K562 (cell line): ENCODE results near the gene STX1B. TPM values are rescaled to one million over a fixed set of nuclear protein-coding genes. Genes with fewer than 3 reads are reported as not detected.

Experiments used
- CEBPG ChIP-seq, 3 experiments: fragments of 200-800 bp in 1 of 3; sonication (Bioruptor generic) in 1 of 3; sonication (generic) in 1 of 3; formaldehyde crosslinking in 1 of 3; IDR thresholded peaks in 2 of 3; conservative IDR thresholded peaks in 1 of 3; 2 replicates each; pipeline versions ENCODE4 v1.6.1 to v1.8.0; 2016 to 2022; ENCODE audit warnings: missing compliant biosample characterization in 2 of 3, missing genetic modification characterization in 2 of 3, mild to moderate bottlenecking in 1 of 3, missing genetic modification reagents in 1 of 3
- CHD1 ChIP-seq: fragments of 200-600 bp; sonication (generic); IDR thresholded peaks from one replicate; pipeline ENCODE4 v1.6.1; 2012; ENCODE audit warnings: mild to moderate bottlenecking, moderate library complexity, low read length, inconsistent platforms
- ETS2 ChIP-seq: IDR thresholded peaks from 2 replicates; pipeline ENCODE4 v1.6.1; 2016; ENCODE audit warnings: borderline replicate concordance, missing genetic modification characterization, mild to moderate bottlenecking, moderate library complexity, missing compliant biosample characterization; ENCODE audit not compliant: poor library complexity, severe bottlenecking
- FOXJ2 ChIP-seq: fragments of 200-800 bp; sonication (Bioruptor generic); IDR thresholded peaks from 2 replicates; pipeline ENCODE4 v1.6.1; 2016; ENCODE audit warnings: missing genetic modification characterization, missing compliant biosample characterization
- NBN ChIP-seq: fragments of 450-650 bp; IDR thresholded peaks from 2 replicates; pipeline ENCODE4 v1.6.1; 2016; ENCODE audit warnings: low read depth, mild to moderate bottlenecking
- PML ChIP-seq: IDR thresholded peaks from 2 replicates; pipeline ENCODE4 v1.6.1; 2012; ENCODE audit warnings: low read length, inconsistent platforms
- RAD21 ChIP-seq, 2 experiments: fragments of 250-450 bp in 1 of 2; fragments of 450-650 bp in 1 of 2; sonication (Bioruptor Pico) in 1 of 2; formaldehyde crosslinking in 1 of 2; IDR thresholded peaks in 1 of 2; conservative IDR thresholded peaks in 1 of 2; 2 replicates each; pipeline versions ENCODE4 v1.4.0 to v1.8.0; 2020 to 2022; ENCODE audit warnings: mild to moderate bottlenecking in 2 of 2, moderate library complexity in 1 of 2
- SMARCB1 ChIP-seq: IDR thresholded peaks from 2 replicates; pipeline ENCODE4 v1.6.1; 2011; ENCODE audit warnings: improper control_type of control experiment, low read depth; ENCODE audit not compliant: insufficient read length
- SMC3 ChIP-seq: conservative IDR thresholded peaks from 2 replicates; pipeline ENCODE4 v1.6.1; 2011; ENCODE audit warnings: low read depth, low read length, improper control_type of control experiment; ENCODE audit not compliant: insufficient read depth
- SPI1 ChIP-seq: IDR thresholded peaks from 2 replicates; pipeline ENCODE4 v1.6.1; 2011; ENCODE audit warnings: low read depth, low read length, control low read depth, borderline replicate concordance
- TAL1 ChIP-seq: fragments of 450-650 bp; IDR thresholded peaks from 2 replicates; pipeline ENCODE4 v1.6.1; 2016; ENCODE audit warnings: mild to moderate bottlenecking
- TCFL5 ChIP-seq: fragments of 250-450 bp; sonication (Bioruptor Pico); conservative IDR thresholded peaks from 2 replicates; pipeline ENCODE4 v1.6.1; 2021; ENCODE audit warnings: mild to moderate bottlenecking, moderate library complexity, matching md5 sums
- TSC22D4 ChIP-seq: fragments of 450-650 bp; IDR thresholded peaks from 2 replicates; pipeline ENCODE4 v1.6.1; 2016; ENCODE audit warnings: missing genetic modification characterization, missing biosample characterization, control low read depth
- XRCC5 ChIP-seq: fragments of 200-400 bp; formaldehyde crosslinking; IDR thresholded peaks from 2 replicates; pipeline ENCODE4 v1.6.1; 2017; ENCODE audit warnings: low read depth, mild to moderate bottlenecking, low read length
- ZFX ChIP-seq: sonication (generic); formaldehyde crosslinking; IDR thresholded peaks from 2 replicates; pipeline ENCODE4 v1.8.0; 2022; ENCODE audit warnings: mild to moderate bottlenecking, missing genetic modification reagents, moderate library complexity
- ZNF143 ChIP-seq: sonication (generic); formaldehyde crosslinking; IDR thresholded peaks from 2 replicates; pipeline ENCODE4 v1.9.0; 2022; ENCODE audit warnings: mild to moderate bottlenecking, missing genetic modification reagents
- ZNF146 ChIP-seq: IDR thresholded peaks from one replicate; pipeline ENCODE4 v1.6.1; 2018; ENCODE audit warnings: missing compliant biosample characterization; ENCODE audit not compliant: unreplicated experiment
- polyA plus RNA-seq, 8 experiments: library from polyadenylated mRNA; depleted of rRNA in 4 of 8; stranded (reverse) in 5 of 8; unstranded in 3 of 8; fragments of >200 nt; fragmentation: Nextera tagmentation in 2 of 8; fragmentation: Illumina TruSeq in 1 of 8; extraction: Ambion mirVana in 2 of 8; extraction: Trizol in 1 of 8; gene quantifications; 2 replicates each; pipeline versions ENCODE4 v1.2.1 to v1.2.3, GENCODE V29; 2011 to 2014; ENCODE audit warnings: inconsistent platforms in 1 of 8, missing spikeins in 1 of 8
- total RNA-seq, 7 experiments: library from RNA; depleted of rRNA in 6 of 7; stranded (reverse); fragments of >200 nt in 6 of 7; fragmentation: Illumina TruSeq in 2 of 7; extraction: Trizol in 2 of 7; gene quantifications; 2 replicates each; pipeline versions ENCODE4 v1.2.1 to v1.2.3, GENCODE V29; 2011 to 2021; ENCODE audit warnings: low replicate concordance in 1 of 7
- TF ChIP-seq, protein P1 (sequence below): sonication (generic); formaldehyde crosslinking; IDR thresholded peaks from 2 replicates; pipeline ENCODE4 v1.8.0; 2023; ENCODE audit warnings: missing genetic modification reagents, mild to moderate bottlenecking, borderline replicate concordance
- TF ChIP-seq, protein P2 (sequence below): fragments of 250-450 bp; sonication (Bioruptor Pico); IDR thresholded peaks from 2 replicates; pipeline ENCODE4 v1.4.0; 2020
- TF ChIP-seq, protein P3 (sequence below), 2 experiments: fragments of 450-650 bp; IDR thresholded peaks; 2 replicates each; pipeline ENCODE4 v1.6.1; 2016

STX1B gene
- total and polyA plus RNA-seq, 9 of the 15 experiments (the other 6 are each of a cell fraction or from before 2014, with no cell fraction given) = 0.07 to 2.5 (median 0.86) TPM

DNA sequence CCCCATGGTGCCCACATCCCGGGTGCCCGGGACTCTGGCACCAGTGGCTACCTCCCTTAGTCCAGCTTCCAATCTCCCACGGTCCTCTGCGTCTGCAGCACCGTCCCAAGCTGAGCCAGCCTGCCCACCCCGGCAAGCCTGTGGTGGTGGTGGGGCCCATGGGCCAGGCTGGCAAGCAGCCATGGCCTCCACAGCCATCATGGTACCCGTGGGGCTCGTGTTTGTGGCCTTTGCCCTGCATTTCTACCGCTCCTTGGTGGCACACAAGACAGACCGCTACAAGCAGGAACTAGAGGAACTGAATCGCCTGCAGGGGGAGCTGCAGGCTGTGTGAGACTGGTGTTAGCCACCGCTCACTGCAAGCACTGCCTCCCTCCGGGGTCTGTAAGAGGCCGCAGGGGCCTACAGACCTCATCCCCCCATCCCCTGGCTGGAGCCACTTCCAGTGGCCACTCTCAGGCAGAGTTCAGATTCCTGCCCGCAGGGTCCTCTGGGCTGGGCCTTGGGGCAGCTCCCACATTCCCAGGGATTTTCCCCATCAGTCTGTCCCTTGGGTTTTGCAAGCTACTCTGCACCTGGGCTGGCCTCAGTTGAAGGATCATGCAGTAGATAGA is 56.8 kb downstream of the STX1B start (continued):
- TF ChIP-seq, protein P1, sequence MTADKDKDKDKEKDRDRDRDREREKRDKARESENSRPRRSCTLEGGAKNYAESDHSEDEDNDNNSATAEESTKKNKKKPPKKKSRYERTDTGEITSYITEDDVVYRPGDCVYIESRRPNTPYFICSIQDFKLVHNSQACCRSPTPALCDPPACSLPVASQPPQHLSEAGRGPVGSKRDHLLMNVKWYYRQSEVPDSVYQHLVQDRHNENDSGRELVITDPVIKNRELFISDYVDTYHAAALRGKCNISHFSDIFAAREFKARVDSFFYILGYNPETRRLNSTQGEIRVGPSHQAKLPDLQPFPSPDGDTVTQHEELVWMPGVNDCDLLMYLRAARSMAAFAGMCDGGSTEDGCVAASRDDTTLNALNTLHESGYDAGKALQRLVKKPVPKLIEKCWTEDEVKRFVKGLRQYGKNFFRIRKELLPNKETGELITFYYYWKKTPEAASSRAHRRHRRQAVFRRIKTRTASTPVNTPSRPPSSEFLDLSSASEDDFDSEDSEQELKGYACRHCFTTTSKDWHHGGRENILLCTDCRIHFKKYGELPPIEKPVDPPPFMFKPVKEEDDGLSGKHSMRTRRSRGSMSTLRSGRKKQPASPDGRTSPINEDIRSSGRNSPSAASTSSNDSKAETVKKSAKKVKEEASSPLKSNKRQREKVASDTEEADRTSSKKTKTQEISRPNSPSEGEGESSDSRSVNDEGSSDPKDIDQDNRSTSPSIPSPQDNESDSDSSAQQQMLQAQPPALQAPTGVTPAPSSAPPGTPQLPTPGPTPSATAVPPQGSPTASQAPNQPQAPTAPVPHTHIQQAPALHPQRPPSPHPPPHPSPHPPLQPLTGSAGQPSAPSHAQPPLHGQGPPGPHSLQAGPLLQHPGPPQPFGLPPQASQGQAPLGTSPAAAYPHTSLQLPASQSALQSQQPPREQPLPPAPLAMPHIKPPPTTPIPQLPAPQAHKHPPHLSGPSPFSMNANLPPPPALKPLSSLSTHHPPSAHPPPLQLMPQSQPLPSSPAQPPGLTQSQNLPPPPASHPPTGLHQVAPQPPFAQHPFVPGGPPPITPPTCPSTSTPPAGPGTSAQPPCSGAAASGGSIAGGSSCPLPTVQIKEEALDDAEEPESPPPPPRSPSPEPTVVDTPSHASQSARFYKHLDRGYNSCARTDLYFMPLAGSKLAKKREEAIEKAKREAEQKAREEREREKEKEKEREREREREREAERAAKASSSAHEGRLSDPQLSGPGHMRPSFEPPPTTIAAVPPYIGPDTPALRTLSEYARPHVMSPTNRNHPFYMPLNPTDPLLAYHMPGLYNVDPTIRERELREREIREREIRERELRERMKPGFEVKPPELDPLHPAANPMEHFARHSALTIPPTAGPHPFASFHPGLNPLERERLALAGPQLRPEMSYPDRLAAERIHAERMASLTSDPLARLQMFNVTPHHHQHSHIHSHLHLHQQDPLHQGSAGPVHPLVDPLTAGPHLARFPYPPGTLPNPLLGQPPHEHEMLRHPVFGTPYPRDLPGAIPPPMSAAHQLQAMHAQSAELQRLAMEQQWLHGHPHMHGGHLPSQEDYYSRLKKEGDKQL (CRISPR knock-in tag) = no peak
- no peak for TF ChIP-seq NBN
- no peak for TF ChIP-seq FOXJ2 (tag)
- TF ChIP-seq SPI1 = 0 out of 2 replicates have a peak, but pooled peaks have one; percentile 7
- no peak for TF ChIP-seq PML
- no peak for TF ChIP-seq ZNF143 (CRISPR knock-in tag)
- no peak for TF ChIP-seq CHD1
- TF ChIP-seq SMARCB1 = no peak
- TF ChIP-seq ETS2 (tag) = no peak
- TF ChIP-seq ZFX (CRISPR knock-in tag) = no peak
- TF ChIP-seq, protein P2, sequence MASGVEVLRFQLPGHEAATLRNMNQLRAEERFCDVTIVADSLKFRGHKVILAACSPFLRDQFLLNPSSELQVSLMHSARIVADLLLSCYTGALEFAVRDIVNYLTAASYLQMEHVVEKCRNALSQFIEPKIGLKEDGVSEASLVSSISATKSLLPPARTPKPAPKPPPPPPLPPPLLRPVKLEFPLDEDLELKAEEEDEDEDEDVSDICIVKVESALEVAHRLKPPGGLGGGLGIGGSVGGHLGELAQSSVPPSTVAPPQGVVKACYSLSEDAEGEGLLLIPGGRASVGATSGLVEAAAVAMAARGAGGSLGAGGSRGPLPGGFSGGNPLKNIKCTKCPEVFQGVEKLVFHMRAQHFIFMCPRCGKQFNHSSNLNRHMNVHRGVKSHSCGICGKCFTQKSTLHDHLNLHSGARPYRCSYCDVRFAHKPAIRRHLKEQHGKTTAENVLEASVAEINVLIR = no peak
- peak; percentile 32; the same call in 1 of the 2 replicates for TF ChIP-seq XRCC5
- TF ChIP-seq TAL1 = no peak
- TF ChIP-seq, protein P3, sequence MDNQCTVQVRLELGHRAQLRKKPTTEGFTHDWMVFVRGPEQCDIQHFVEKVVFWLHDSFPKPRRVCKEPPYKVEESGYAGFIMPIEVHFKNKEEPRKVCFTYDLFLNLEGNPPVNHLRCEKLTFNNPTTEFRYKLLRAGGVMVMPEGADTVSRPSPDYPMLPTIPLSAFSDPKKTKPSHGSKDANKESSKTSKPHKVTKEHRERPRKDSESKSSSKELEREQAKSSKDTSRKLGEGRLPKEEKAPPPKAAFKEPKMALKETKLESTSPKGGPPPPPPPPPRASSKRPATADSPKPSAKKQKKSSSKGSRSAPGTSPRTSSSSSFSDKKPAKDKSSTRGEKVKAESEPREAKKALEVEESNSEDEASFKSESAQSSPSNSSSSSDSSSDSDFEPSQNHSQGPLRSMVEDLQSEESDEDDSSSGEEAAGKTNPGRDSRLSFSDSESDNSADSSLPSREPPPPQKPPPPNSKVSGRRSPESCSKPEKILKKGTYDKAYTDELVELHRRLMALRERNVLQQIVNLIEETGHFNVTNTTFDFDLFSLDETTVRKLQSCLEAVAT (IDR thresholded peaks at IDR 0.05) = no peak
- no peak for TF ChIP-seq ZNF146
- no peak for TF ChIP-seq TSC22D4 (tag)
- no peak for TF ChIP-seq CEBPG (CRISPR knock-in tag; IDR thresholded peaks at IDR 0.05)
- TF ChIP-seq CEBPG (tag; conservative IDR thresholded peaks at IDR 0.05 in 1 of 2, IDR thresholded peaks at IDR 0.05 in 1 of 2) = no peak
- peak; percentile 67; the same call in 1 of the 2 replicates for TF ChIP-seq SMC3
- TF ChIP-seq RAD21 (CRISPR knock-in tag; conservative IDR thresholded peaks at IDR 0.05 in 1 of 2, IDR thresholded peaks at IDR 0.05 in 1 of 2) = peak; percentile 34 to 68; a peak in 3 of 4 replicates
- no peak for TF ChIP-seq TCFL5 (CRISPR knock-in tag)
